HG03045 (cell line): Measurements from ENCODE around the gene DENND1A.
"Not testable (repeated sequence)": the region's sequence is repeated elsewhere in the genome, so short reads cannot be mapped to it uniquely, and the experiment has no call there.

Source experiments
- ATAC-seq: cut with Tn5 transposase; IDR thresholded peaks from one replicate; pipeline ENCODE4 v1.9.1; 2021; ENCODE audit warnings: mild to moderate bottlenecking, moderate library complexity; ENCODE audit not compliant: unreplicated experiment

The DENND1A gene

GRCh38 chr9:123947326-123947725 lies 17.4 kb upstream of the DENND1A start:
- no peak for ATAC-seq

DNA sequence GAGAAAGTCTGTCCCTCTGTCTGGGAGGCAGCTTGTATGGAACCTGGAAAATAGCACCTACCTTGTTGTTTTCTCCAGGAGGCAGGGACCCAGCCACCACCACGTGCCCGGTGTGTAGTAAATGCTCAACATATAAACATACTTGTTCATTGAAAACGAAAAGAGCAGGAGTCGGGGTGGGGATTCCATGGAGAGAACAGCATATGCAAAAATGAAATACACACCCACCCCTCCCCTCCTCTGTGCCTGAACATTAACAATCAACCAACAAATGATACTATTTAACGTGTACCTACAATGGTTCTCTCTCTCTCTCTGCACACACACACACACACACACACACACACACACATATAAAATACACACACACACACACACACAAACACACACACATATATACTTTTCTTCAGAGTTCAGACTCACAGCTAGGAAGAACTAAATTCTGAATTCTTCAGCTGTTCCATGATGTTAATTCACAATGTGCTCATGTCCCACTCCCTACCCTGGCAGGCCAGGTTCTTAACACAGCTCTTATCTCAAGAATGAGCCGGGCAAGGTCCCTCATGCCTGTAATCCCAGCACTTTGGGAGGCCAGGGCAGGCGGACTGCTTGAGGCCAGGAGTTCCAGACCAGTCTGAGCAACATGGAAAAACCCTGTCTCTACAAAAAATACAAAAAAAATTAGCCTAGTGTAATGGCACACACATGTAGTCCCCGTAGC lies 16.3 kb upstream of the DENND1A start:
- ATAC-seq = no peak

DNA sequence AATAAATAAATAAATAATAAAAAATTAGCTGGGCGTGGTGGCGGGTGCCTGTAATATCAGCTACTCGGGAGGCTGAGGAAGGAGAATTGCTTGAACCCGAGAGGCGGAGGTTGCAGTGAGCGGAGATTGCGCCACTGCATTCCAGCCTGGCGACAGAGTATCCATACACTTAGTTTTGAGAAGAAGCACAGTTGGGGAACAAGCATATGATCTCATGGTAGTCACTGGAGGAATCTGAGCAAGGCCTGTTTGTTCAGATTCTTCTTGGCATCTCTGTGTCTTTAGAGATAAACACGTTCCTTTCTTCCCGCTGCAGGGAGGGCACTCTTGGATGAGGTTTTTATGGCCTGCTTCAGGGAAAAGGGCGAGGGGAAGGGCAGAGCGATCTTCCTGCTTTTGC lies 15.6 kb upstream of the DENND1A start:
- no peak for ATAC-seq

DNA sequence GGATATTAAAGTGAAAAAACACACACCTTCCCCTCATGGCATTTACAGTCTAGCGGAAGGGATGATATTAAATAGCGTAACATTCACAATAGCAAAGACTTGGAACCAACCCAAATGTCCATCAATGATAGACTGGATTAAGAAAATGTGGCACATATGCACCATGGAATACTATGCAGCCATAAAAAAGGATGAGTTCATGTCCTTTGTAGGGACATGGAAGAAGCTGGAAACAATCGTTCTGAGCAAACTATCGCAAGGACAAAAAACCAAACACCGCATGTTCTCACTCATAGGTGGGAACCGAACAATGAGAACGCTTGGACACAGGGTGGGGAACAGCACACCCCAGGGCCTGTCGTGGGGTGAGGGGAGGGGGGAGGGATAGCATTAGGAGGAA lies 14.5 kb upstream of the DENND1A start:
- ATAC-seq = not testable (repeated sequence)

DNA sequence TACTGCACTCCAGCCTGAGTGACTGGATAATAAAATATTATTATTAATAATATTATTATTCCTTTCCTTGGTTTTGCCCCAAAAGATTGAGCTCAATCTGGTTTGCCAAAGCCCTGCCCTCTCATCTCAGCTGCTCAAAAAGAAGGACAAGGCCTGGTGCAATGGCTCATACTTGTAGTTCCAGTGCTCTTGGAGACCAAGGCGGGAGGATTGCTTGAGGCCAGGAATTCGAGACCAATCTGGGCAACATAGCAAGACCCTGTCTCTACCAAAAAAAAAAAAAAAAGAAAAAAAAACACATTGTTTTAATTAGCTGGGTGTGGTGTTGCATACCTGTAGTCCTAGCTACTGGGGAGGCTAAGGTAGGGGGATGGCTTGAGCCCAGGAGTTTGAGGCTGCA lies 13.7 kb upstream of the DENND1A start:
- no peak for ATAC-seq

- no peak for ATAC-seq
Measured at GRCh38 chr9:123942542-123942941, 12.6 kb upstream of the DENND1A start.

DNA sequence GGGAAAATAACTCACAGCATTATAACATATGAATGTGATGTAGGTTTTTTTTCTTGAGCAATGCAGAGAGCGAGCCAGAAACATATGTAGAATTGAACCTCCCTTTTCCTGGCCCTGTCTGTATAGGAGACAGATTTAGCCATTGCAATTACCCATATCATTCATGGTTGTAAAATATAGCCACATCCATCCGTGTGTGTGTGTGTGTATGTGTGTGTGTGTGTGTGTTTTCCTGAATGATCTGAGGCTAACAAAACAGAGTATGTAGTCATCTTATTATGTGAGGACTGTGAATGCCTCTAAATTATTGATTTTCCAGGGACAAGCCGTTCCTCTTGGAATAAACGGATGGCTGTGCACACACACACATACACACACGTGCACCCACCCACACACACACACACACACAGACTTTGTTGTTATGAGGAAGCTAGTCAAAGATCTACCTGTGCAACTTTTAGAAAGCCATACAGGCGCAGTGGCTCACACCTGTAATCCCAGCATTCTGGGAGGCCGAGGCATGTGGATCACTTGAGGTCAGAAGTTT lies 11.7 kb upstream of the DENND1A start:
- ATAC-seq = no peak

GRCh38 chr9:123940721-123941523 lies 11.0 kb upstream of the DENND1A start:
- ATAC-seq = no peak

- no peak for ATAC-seq
Measured at GRCh38 chr9:123938401-123938800, 8.5 kb upstream of the DENND1A start.

GRCh38 chr9:123936575-123936974 lies 6.6 kb upstream of the DENND1A start:
- ATAC-seq = not testable (repeated sequence)

GRCh38 chr9:123933440-123934212 lies 3.7 kb upstream of the DENND1A start:
- ATAC-seq = no peak

DNA sequence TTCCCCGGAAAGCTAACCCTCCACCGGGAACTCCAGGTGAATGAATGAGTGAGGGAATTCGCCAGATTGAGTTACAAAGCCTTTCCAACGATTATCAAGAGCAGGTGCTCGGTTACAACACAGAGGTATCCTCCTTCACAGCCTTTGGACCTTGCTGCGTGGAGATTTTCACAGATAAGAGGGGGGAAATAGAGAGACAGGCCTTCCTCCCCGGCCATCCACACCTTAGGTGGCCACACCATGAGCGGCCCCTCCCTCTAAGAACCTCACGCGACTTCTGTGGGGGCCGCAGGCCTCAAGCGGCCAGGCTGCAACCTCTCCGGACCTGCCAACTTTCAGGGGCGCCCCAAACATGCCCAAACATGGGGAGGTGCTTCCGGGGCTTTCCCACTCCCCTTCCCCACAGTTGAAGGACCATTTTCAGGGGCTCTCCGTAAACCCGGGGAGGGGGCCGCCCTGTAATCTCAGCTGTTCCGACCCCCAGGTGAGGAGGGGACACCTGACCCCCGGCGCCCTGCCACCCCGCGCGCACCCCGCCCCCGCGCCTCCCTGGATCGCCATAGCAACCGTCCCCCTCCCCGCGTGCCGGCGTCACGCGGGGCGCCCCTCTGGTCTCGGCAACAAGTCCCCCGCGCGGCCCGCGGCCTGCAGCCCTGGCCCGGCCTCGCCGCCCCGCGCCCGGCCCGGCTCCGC lies 603 bp downstream of the DENND1A start:
- ATAC-seq = peak; percentile 22

GRCh38 chr9:123928533-123929176 lies 1.3 kb downstream of the DENND1A start:
- no peak for ATAC-seq

GRCh38 chr9:123927625-123928532 lies 2.0 kb downstream of the DENND1A start:
- ATAC-seq = no peak

DNA sequence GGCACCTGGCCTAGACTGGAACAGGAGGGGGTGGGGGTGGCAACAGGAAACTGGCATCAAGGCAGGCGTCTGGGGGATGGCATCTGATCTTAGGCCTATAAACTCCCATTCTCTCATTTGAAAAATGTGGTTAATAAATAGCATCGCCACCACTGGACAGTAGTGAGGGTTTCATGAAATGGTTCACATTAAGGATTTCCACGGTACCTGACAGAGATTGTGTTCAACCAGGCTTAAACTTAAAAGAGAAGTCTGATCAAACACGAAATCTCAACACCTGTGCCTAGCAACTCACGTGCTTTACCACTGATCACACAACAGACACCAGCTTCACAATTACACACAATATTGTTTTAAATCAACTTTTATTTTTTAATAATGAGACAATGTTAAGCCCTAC lies 3.0 kb downstream of the DENND1A start:
- no peak for ATAC-seq

DNA sequence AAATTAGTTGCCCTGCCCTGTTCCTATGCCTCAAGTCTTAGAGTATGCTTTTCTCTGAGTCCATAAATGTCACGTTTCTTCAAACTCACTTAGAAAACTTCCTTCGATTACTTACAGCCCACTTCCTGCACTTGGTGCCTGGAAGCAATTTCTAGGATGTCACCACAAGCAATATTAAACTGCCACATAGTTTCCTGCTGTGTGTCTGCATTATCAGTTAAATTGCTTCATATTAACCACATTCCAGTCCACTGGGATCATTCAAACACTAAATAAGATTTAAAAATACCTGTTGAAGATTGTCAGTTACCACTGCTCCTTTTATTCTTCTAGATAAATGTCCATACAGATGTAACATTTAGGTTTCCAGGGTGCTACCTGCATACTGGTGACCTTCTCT lies 4.1 kb downstream of the DENND1A start:
- ATAC-seq = no peak

- ATAC-seq = no peak
Measured at GRCh38 chr9:123925161-123925560, 4.8 kb downstream of the DENND1A start.

- no peak for ATAC-seq
Measured at GRCh38 chr9:123924727-123925126, 5.2 kb downstream of the DENND1A start.

DNA sequence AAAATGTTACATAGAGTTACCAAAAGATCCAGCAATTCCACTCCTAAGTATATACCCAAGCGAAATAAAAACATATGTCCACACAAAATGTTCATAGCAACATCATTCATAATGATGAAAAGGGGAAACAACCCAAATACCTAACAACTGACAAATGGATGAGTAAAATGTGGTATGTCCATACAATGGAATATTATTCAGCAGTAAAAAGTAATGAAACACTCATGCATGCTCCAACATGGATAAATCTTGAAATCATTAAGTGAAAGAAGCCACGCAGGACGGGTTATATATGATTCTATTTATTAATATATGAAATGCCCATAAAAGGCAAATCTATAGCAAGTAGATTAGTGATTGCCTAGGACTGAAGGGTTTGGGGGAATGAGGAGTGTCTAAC lies 6.0 kb downstream of the DENND1A start:
- ATAC-seq = no peak
